Measurements from ENCODE around the gene VPS45. TPM values are rescaled to one million over a fixed set of nuclear protein-coding genes. Genes with fewer than 3 reads are reported as not detected.
"Not testable (repeated sequence)": the region's sequence is repeated elsewhere in the genome, so short reads cannot be mapped to it uniquely, and the experiment has no call there.

VPS45 gene
- polyA plus RNA-seq, 1 donor (not counting 4 experiments of a cell fraction or from before 2014, with no cell fraction given), result 40.0 TPM

DNA sequence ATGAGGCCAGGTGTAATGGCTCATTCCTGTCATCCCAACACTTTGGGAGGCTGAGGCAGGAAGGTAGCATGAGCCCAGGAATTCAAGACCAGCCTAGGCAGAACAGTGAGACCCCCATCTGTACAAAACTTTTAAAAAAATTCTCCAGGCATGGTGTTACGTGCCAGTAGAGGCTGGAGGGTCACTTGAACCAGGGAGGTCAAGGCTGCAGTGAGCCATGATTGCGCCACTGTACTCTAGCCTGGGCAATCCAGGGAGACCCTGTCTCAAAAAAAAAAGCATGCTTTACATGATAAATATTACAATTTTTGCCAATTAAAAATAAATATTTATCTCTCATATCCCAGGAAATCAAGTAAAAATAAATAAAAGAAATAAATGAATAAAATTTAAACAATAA is 17.6 kb upstream of the VPS45 start:
- dilution Hi-C loops (cut with MboI; ENCODE audit: extremely low pct_ligation_motif_present, low sequenced_read_pairs), result no loop called here
- Histone ChIP-seq H3K9me3 (ENCODE audit: control insufficient read depth, low read depth, low read length) (no peaks in the 10 kb centered on the region), H3K27me3 (ENCODE audit: control insufficient read depth, extremely low read depth, insufficient read depth, low read length) (no peaks in the 10 kb centered on the region), H3K27ac (ENCODE audit: control insufficient read depth, insufficient read depth, low read length) (no peak overlapping the region), H3K79me2 (ENCODE audit: control insufficient read depth, insufficient read depth, low read length) (no peaks in the 10 kb centered on the region), H3K9ac (ENCODE audit: control insufficient read depth, extremely low read depth, insufficient read depth, low read length) (no peak overlapping the region), H3K4me1 (ENCODE audit: control insufficient read depth, extremely low read depth, insufficient read depth, low read length) (peaks cover 3% of the 10 kb centered on the region), H4K20me1 (ENCODE audit: control insufficient read depth, extremely low read depth, insufficient read depth, low read length) (no peaks in the 10 kb centered on the region), H3K9me1 (ENCODE audit: control insufficient read depth, extremely low read depth, insufficient read depth, low read length) (no peaks in the 10 kb centered on the region), H2AFZ (ENCODE audit: control insufficient read depth, low read length) (no peak overlapping the region), H3K36me3 (ENCODE audit: control insufficient read depth in 2 of 2, extremely low read depth in 1 of 2, insufficient read depth in 2 of 2, low read length in 2 of 2) (no peaks in the 10 kb centered on the region), H3K4me2 (ENCODE audit: control insufficient read depth, extremely low read depth, insufficient read depth, low read depth, low read length) (no peak overlapping the region), H3K4me3 (ENCODE audit: control insufficient read depth in 2 of 3, extremely low read depth in 1 of 3, insufficient read depth in 2 of 3, low read depth in 1 of 3, low read length in 3 of 3) (no peak overlapping the region)
- DNase-seq (ENCODE audit: low read depth, low spot score) (no peak), FAIRE-seq (no peak)
- no peak for TF ChIP-seq EZH2 (IDR thresholded peaks at IDR 0.05; ENCODE audit: low read length)
- TF ChIP-seq, protein P1, sequence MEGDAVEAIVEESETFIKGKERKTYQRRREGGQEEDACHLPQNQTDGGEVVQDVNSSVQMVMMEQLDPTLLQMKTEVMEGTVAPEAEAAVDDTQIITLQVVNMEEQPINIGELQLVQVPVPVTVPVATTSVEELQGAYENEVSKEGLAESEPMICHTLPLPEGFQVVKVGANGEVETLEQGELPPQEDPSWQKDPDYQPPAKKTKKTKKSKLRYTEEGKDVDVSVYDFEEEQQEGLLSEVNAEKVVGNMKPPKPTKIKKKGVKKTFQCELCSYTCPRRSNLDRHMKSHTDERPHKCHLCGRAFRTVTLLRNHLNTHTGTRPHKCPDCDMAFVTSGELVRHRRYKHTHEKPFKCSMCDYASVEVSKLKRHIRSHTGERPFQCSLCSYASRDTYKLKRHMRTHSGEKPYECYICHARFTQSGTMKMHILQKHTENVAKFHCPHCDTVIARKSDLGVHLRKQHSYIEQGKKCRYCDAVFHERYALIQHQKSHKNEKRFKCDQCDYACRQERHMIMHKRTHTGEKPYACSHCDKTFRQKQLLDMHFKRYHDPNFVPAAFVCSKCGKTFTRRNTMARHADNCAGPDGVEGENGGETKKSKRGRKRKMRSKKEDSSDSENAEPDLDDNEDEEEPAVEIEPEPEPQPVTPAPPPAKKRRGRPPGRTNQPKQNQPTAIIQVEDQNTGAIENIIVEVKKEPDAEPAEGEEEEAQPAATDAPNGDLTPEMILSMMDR (optimal IDR thresholded peaks at IDR 0.05 in 1 of 3, IDR thresholded peaks at IDR 0.05 in 1 of 3, conservative IDR thresholded peaks at IDR 0.05 in 1 of 3; ENCODE audit: extremely low read depth in 1 of 3, insufficient read depth in 2 of 3, low read length in 3 of 3), result no peak

DNA sequence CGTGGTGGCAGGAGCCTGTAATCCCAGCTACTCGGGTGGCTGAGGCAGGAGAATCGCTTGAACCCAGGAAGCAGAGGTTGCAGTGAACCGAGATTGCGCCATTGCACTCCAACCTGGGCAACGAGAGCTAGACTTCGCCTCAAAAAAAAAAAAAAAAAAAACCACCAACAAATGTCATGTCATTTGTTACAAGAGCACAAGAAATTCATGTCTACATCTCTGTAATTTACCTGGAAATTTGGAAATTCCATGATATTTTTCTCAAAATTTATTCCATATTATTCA is 16.5 kb upstream of the VPS45 start:
- H3K4me2 ChIP-seq (ENCODE audit: control insufficient read depth, extremely low read depth, insufficient read depth, low read depth, low read length), result no peak overlapping the region
- H3K9me3 ChIP-seq (ENCODE audit: control insufficient read depth, low read depth, low read length), result no peaks in the 10 kb centered on the region
- H3K4me1 ChIP-seq (ENCODE audit: control insufficient read depth, extremely low read depth, insufficient read depth, low read length), result peaks cover 3% of the 10 kb centered on the region
- H3K27me3 ChIP-seq (ENCODE audit: control insufficient read depth, extremely low read depth, insufficient read depth, low read length), result no peaks in the 10 kb centered on the region
- H3K9ac ChIP-seq (ENCODE audit: control insufficient read depth, extremely low read depth, insufficient read depth, low read length), result no peak overlapping the region
- DNase-seq (ENCODE audit: low read depth, low spot score) (no peak), FAIRE-seq (no peak)
- H3K9me1 ChIP-seq (ENCODE audit: control insufficient read depth, extremely low read depth, insufficient read depth, low read length), result no peaks in the 10 kb centered on the region
- TF ChIP-seq, protein P1 (optimal IDR thresholded peaks at IDR 0.05 in 1 of 3, IDR thresholded peaks at IDR 0.05 in 1 of 3, conservative IDR thresholded peaks at IDR 0.05 in 1 of 3; ENCODE audit: extremely low read depth in 1 of 3, insufficient read depth in 2 of 3, low read length in 3 of 3), result no peak
- no peak for TF ChIP-seq EZH2 (IDR thresholded peaks at IDR 0.05; ENCODE audit: low read length)
- no peaks in the 10 kb centered on the region for H4K20me1 ChIP-seq (ENCODE audit: control insufficient read depth, extremely low read depth, insufficient read depth, low read length)
- dilution Hi-C loops (cut with MboI; ENCODE audit: extremely low pct_ligation_motif_present, low sequenced_read_pairs), result no loop called here
- no peak overlapping the region for H3K4me3 ChIP-seq (ENCODE audit: control insufficient read depth in 2 of 3, extremely low read depth in 1 of 3, insufficient read depth in 2 of 3, low read depth in 1 of 3, low read length in 3 of 3)
- H3K27ac ChIP-seq (ENCODE audit: control insufficient read depth, insufficient read depth, low read length), result no peak overlapping the region
- no peak overlapping the region for H2AFZ ChIP-seq (ENCODE audit: control insufficient read depth, low read length)
- no peaks in the 10 kb centered on the region for H3K79me2 ChIP-seq (ENCODE audit: control insufficient read depth, insufficient read depth, low read length)
- H3K36me3 ChIP-seq (ENCODE audit: control insufficient read depth in 2 of 2, extremely low read depth in 1 of 2, insufficient read depth in 2 of 2, low read length in 2 of 2), result no peaks in the 10 kb centered on the region

DNA sequence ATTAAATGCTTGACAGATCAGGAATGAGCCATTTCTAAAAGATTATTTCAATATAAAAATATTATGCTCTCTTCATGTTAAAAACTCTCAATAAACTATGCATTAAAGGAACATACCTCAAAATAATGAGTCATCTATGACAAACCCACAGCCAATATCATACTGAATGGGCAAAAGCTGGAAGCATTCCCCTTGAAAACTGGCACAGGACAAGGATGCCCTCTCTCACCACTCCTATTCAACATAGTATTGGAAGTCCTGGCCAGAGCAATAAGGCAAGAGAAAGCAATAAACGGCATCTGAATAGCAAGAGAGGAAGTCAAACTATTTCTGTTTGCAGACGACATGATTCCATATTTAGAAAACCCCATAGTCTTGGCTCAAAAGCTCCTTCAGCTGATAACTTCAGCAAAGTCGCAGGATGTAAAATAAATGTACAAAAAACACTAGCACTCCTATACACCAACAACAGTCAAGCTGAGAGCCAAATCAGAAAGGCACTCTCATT is 15.6 kb upstream of the VPS45 start:
- H2AFZ ChIP-seq (ENCODE audit: control insufficient read depth, low read length); H3K4me3 ChIP-seq (ENCODE audit: control insufficient read depth in 2 of 3, extremely low read depth in 1 of 3, insufficient read depth in 2 of 3, low read depth in 1 of 3, low read length in 3 of 3); H3K4me1 ChIP-seq (ENCODE audit: control insufficient read depth, extremely low read depth, insufficient read depth, low read length); H4K20me1 ChIP-seq (ENCODE audit: control insufficient read depth, extremely low read depth, insufficient read depth, low read length); H3K9me3 ChIP-seq (ENCODE audit: control insufficient read depth, low read depth, low read length); H3K36me3 ChIP-seq (ENCODE audit: control insufficient read depth in 2 of 2, extremely low read depth in 1 of 2, insufficient read depth in 2 of 2, low read length in 2 of 2); FAIRE-seq; H3K9me1 ChIP-seq (ENCODE audit: control insufficient read depth, extremely low read depth, insufficient read depth, low read length); H3K27me3 ChIP-seq (ENCODE audit: control insufficient read depth, extremely low read depth, insufficient read depth, low read length); H3K4me2 ChIP-seq (ENCODE audit: control insufficient read depth, extremely low read depth, insufficient read depth, low read depth, low read length); H3K9ac ChIP-seq (ENCODE audit: control insufficient read depth, extremely low read depth, insufficient read depth, low read length); H3K79me2 ChIP-seq (ENCODE audit: control insufficient read depth, insufficient read depth, low read length); H3K27ac ChIP-seq (ENCODE audit: control insufficient read depth, insufficient read depth, low read length); dilution Hi-C loops (cut with MboI; ENCODE audit: extremely low pct_ligation_motif_present, low sequenced_read_pairs); DNase-seq (ENCODE audit: low read depth, low spot score): not testable (repeated sequence)
